ENCODE data around the gene ZNF93. TPM values are rescaled to one million over a fixed set of nuclear protein-coding genes. Genes with fewer than 3 reads are reported as not detected.
A peak's percentile ranks its signal among the peaks of the same experiment; 100 is the strongest.

Gene ZNF93
- total and polyA plus RNA-seq, 9 of the 15 experiments (the other 6 are each of a cell fraction or from before 2014, with no cell fraction given) = 11.1 to 26.3 (median 17.1) TPM

GRCh38 chr19:19865750-19866610 lies 34.8 kb upstream of the ZNF93 start, which contains the start of gene ZNF253 (continued):
- TF ChIP-seq ZNF224 (CRISPR knock-in tag; IDR thresholded peaks at IDR 0.05) (0 out of 2 replicates have a peak, but pooled peaks have one; percentile 21), FOXK2 (conservative IDR thresholded peaks at IDR 0.05 in 1 of 2, IDR thresholded peaks at IDR 0.05 in 1 of 2; ENCODE audit: low read depth in 2 of 2) (peak; percentile 75 to 94), CXXC5 (CRISPR knock-in tag; IDR thresholded peaks at IDR 0.05) (peak; percentile 44; the same call in 1 of the 2 replicates), CBX5 (IDR thresholded peaks at IDR 0.05; ENCODE audit: borderline replicate concordance, low read depth) (0 out of 2 replicates have a peak, but pooled peaks have one; percentile 32), TOE1 (IDR thresholded peaks at IDR 0.05; ENCODE audit: borderline replicate concordance) (peak; percentile 71), TOE1 (CRISPR knock-in tag; IDR thresholded peaks at IDR 0.05; ENCODE audit: borderline replicate concordance, low read depth) (no peak), SIN3A (IDR thresholded peaks at IDR 0.05; ENCODE audit: borderline replicate concordance in 2 of 2, control insufficient read depth in 1 of 2, low read depth in 2 of 2, low read length in 2 of 2) (peak in 1 of 2 experiments; percentile 42; a peak in 2 of 4 replicates), CBFA2T3 (IDR thresholded peaks at IDR 0.05) (no peak), CC2D1A (IDR thresholded peaks at IDR 0.05) (peak; percentile 73), FOS (IDR thresholded peaks at IDR 0.05; ENCODE audit: extremely low read depth, insufficient read length) (peak; percentile 90), NR1H2 (CRISPR knock-in tag; IDR thresholded peaks at IDR 0.05) (peak; percentile 25; the same call in 1 of the 2 replicates), ATF7 (IDR thresholded peaks at IDR 0.05) (peak; percentile 92), ZNF384 (IDR thresholded peaks at IDR 0.05; ENCODE audit: low read depth, low read length) (0 out of 2 replicates have a peak, but pooled peaks have one; percentile 4), ZNF512 (tag; IDR thresholded peaks at IDR 0.05) (0 out of 2 replicates have a peak, but pooled peaks have one; percentile 61), RNF2 (IDR thresholded peaks at IDR 0.05) (0 out of 2 replicates have a peak, but pooled peaks have one; percentile 65), CBX3 (IDR thresholded peaks at IDR 0.05; ENCODE audit: borderline replicate concordance in 1 of 2, low read length in 2 of 2) (peak in 1 of 2 experiments; percentile 30; a peak in 1 of 3 replicates), GTF2F1 (IDR thresholded peaks at IDR 0.05; ENCODE audit: low read depth, low read length) (0 out of 2 replicates have a peak, but pooled peaks have one; percentile 59), RB1 (IDR thresholded peaks at IDR 0.05; ENCODE audit: low read depth) (peak; percentile 65), TFAP4 (CRISPR knock-in tag; IDR thresholded peaks at IDR 0.05; ENCODE audit: borderline replicate concordance) (peak; percentile 68), BRCA1 (IDR thresholded peaks at IDR 0.05) (no peak), BRCA1 (CRISPR knock-in tag; IDR thresholded peaks at IDR 0.05) (no peak), ARID4B (CRISPR knock-in tag; IDR thresholded peaks at IDR 0.05) (no peak)

Data from K562 (cell line).